K562 (cell line): Measurements from ENCODE around the gene MAD1L1. TPM values are rescaled to one million over a fixed set of nuclear protein-coding genes. Genes with fewer than 3 reads are reported as not detected.

Experiments
- BCOR ChIP-seq: fragments of 450-650 bp; IDR thresholded peaks from 2 replicates; pipeline ENCODE4 v1.6.1; 2016
- BRD9 ChIP-seq: fragments of 450-650 bp; IDR thresholded peaks from 2 replicates; pipeline ENCODE4 v1.6.1; 2018; ENCODE audit warnings: low read depth; ENCODE audit not compliant: partially characterized antibody
- FOXA1 ChIP-seq: fragments of 450-650 bp; IDR thresholded peaks from 2 replicates; pipeline ENCODE4 v1.6.1; 2016; ENCODE audit warnings: mild to moderate bottlenecking, borderline replicate concordance
- FOXA3 ChIP-seq, 2 experiments: fragments of 450-650 bp in 1 of 2; sonication (generic) in 1 of 2; formaldehyde crosslinking; IDR thresholded peaks in 1 of 2; conservative IDR thresholded peaks in 1 of 2; 2 replicates each; pipeline versions ENCODE4 v1.4.0 to v1.8.0; 2020 to 2022; ENCODE audit warnings: mild to moderate bottlenecking in 2 of 2, missing genetic modification reagents in 1 of 2
- FOXK1 ChIP-seq: sonication (generic); formaldehyde crosslinking; IDR thresholded peaks from 2 replicates; pipeline ENCODE4 v1.8.0; 2022; ENCODE audit warnings: missing genetic modification reagents, mild to moderate bottlenecking, borderline replicate concordance
- MCM2 ChIP-seq: fragments of 450-650 bp; IDR thresholded peaks from 2 replicates; pipeline ENCODE4 v1.6.1; 2017; ENCODE audit warnings: low read depth, mild to moderate bottlenecking
- PATZ1 ChIP-seq: fragments of 250-450 bp; sonication (Bioruptor Pico); IDR thresholded peaks from 2 replicates; pipeline ENCODE4 v1.5.0; 2020; ENCODE audit warnings: mild to moderate bottlenecking, borderline replicate concordance
- PURB ChIP-seq: sonication (generic); formaldehyde crosslinking; IDR thresholded peaks from 2 replicates; pipeline ENCODE4 v1.9.0; 2021; ENCODE audit warnings: low read depth, mild to moderate bottlenecking, missing genetic modification reagents
- RBM25 ChIP-seq: fragments of 200-400 bp; formaldehyde crosslinking; IDR thresholded peaks from 2 replicates; pipeline ENCODE4 v1.6.1; 2018; ENCODE audit warnings: low read length, low read depth, moderate library complexity; ENCODE audit not compliant: severe bottlenecking
- RNF219 ChIP-seq: fragments of 250-450 bp; sonication (Bioruptor Pico); IDR thresholded peaks from 2 replicates; pipeline ENCODE4 v1.5.0; 2022; ENCODE audit warnings: mild to moderate bottlenecking
- SRF ChIP-seq, 2 experiments: fragments of 250-450, 450-650 bp in 1 of 2; sonication (Bioruptor Pico) in 1 of 2; sonication (generic) in 1 of 2; formaldehyde crosslinking; IDR thresholded peaks; 2 replicates each; pipeline versions ENCODE4 v1.5.0 to v1.5.1; 2020 to 2022; ENCODE audit warnings: mild to moderate bottlenecking in 1 of 2, missing genetic modification reagents in 1 of 2
- ZNF324 ChIP-seq: fragments of 250-450 bp; sonication (Bioruptor Pico); IDR thresholded peaks from 2 replicates; pipeline ENCODE4 v1.4.0; 2020; ENCODE audit warnings: mild to moderate bottlenecking
- ZNF407 ChIP-seq: fragments of 450-650 bp; IDR thresholded peaks from 2 replicates; pipeline ENCODE4 v1.6.1; 2016; ENCODE audit warnings: low read depth
- ZNF436 ChIP-seq: fragments of 250-450, 450-650 bp; sonication (Bioruptor Pico); formaldehyde crosslinking; IDR thresholded peaks from 2 replicates; pipeline ENCODE4 v1.7.0; 2020; ENCODE audit warnings: mild to moderate bottlenecking
- polyA plus RNA-seq, 8 experiments: library from polyadenylated mRNA; depleted of rRNA in 4 of 8; stranded (reverse) in 5 of 8; unstranded in 3 of 8; fragments of >200 nt; fragmentation: Nextera tagmentation in 2 of 8; fragmentation: Illumina TruSeq in 1 of 8; extraction: Ambion mirVana in 2 of 8; extraction: Trizol in 1 of 8; gene quantifications; 2 replicates each; pipeline versions ENCODE4 v1.2.1 to v1.2.3, GENCODE V29; 2011 to 2014; ENCODE audit warnings: inconsistent platforms in 1 of 8, missing spikeins in 1 of 8
- total RNA-seq, 7 experiments: library from RNA; depleted of rRNA in 6 of 7; stranded (reverse); fragments of >200 nt in 6 of 7; fragmentation: Illumina TruSeq in 2 of 7; extraction: Trizol in 2 of 7; gene quantifications; 2 replicates each; pipeline versions ENCODE4 v1.2.1 to v1.2.3, GENCODE V29; 2011 to 2021; ENCODE audit warnings: low replicate concordance in 1 of 7

MAD1L1 gene
- total and polyA plus RNA-seq, 9 of the 15 experiments (the other 6 are each of a cell fraction or from before 2014, with no cell fraction given), result 1.7 to 89.7 (median 18.0) TPM

- TF ChIP-seq ZNF407 (no peak), RBM25 (peak; percentile 100), FOXK1 (no peak; the same call in 1 of the 2 replicates), SRF (CRISPR knock-in tag; IDR thresholded peaks at IDR 0.05) (no peak), ZNF324 (no peak), RNF219 (CRISPR knock-in tag) (no peak), FOXA3 (CRISPR knock-in tag; conservative IDR thresholded peaks at IDR 0.05 in 1 of 2, IDR thresholded peaks at IDR 0.05 in 1 of 2) (no peak), PURB (no peak), ZNF436 (CRISPR knock-in tag) (no peak), BCOR (no peak), MCM2 (no peak), BRD9 (no peak), PATZ1 (CRISPR knock-in tag) (no peak), FOXA1 (no peak)
Measured at GRCh38 chr7:2232766-2233520, at the start of gene MAD1L1 (continued).
